Activated CD8-positive, alpha-beta memory T cell treated with anti-CD3 and anti-CD28 coated beads for 24 hours (primary cell): Measurements from ENCODE around the gene MC2R.

Experiments
- DNase-seq: peaks from one replicate; pipeline ENCODE4 v3.0.0-alpha.2; 2020

The MC2R gene

DNA sequence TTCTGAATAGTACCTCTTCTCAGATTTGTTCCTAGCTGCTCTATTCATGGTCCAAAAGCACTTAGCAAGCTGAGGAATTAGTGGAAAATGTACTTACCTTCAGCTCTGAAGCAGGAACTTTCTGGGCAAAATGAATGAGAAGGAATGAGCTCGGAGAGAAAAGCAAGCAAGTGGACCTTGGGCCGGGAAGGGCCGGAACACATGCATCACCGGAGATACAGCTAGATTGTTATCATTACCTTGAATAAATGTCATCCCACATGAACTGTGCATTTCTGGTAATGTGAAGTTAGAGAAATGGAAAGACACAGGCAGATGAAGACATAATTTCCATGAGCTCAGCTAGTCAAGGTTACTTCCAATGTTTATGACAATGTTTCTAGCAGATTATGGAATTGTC, at the start of gene MC2R:
TSS of gene MC2R (minus strand) at position 146 of the 400 bp plus-strand sequence. CDS start 30,018 bp downstream, outside the sequence.
- DNase-seq, result no peak

- no peak for DNase-seq
These were observed 30.5 kb upstream of the MC2R start for GRCh38 chr18:13945811-13946210.

DNA sequence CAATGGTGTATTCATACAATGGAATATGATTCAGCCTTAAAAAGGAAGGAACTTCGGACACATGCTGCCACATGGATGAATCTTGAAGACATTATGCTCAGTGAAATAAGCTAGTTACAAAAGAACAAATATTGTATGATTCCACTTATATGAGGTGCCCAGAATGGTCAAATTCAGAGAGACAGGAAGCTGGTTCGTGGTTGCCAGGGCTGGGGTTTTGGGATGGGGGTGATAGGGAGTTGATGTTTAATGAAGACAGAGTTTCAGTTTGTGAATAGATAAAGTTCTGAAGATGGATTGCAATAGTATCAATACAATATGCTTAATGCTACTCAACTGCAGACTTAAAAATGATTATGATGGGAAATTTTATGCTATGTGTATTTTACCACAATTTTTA, 28.0 kb upstream of the MC2R start:
- DNase-seq, result no peak

- DNase-seq, result no peak
These were observed 25.0 kb upstream of the MC2R start for GRCh38 chr18:13940326-13940725.

GRCh38 chr18:13934676-13935075, 19.3 kb upstream of the MC2R start:
- peak; percentile 28 for DNase-seq

DNA sequence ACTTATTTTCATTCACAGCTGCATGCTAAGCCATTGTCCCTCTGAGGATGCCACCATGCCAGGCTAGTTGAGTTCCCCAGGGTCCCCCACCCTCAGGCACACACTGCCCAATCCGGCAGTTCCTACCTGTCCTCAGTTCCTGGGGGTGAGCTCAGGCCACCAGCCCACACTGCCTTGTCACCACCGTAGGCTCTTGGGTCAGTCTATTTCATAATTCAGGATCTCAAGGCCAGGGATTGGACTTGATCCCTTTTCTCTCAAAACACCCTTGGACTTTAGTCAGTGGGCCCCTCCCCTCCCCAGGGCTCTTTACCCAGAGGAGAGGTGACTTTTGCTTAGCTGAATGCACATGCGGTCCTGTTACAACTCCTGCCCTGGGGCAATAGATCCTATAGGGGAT, 18.7 kb upstream of the MC2R start:
- peak; percentile 24 for DNase-seq

GRCh38 chr18:13932285-13933025, 17.1 kb upstream of the MC2R start:
- no peak for DNase-seq

- DNase-seq, result no peak
These were observed 15.6 kb upstream of the MC2R start for GRCh38 chr18:13930964-13931363.

GRCh38 chr18:13923221-13923620, 7.9 kb upstream of the MC2R start:
- no peak for DNase-seq

DNA sequence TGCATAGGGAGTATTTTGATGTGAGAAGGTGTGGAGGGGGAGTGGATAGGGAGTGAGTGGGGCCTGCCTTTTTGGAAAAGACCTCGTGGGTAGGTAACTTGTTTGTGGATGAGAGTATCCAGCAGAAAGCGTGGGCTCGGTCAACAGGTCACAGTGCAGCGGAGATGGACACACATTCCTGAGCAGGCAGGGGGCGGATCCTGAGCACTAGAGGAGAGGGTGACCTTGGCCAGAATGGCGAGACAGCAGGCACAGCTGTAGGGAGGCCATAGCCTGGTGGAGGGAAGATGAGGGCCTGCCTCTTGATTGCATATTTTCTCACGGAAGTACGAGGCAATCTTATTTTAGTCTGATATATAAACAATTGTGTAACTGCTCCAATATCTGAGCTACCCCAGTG, 3.6 kb upstream of the MC2R start:
- DNase-seq, result no peak

DNA sequence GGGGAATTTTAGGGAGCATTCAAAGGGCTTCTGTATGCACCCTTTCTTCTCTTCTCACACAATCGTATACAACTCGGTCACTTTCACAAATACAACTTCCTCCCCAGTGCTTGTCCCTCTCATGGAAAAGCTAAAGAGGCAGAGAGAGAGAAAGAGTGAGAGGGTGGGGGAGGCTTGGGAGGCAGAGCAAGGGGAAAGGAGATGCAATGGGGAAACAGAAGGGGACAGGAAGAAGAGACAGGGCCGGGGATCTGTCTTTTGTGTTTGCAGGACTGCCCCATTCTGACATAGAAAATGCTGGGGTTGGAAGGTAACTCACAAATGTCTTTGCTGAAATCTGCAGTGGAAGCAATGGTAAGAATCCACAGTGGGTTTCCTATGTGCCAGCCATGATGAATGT, 2.1 kb upstream of the MC2R start:
- no peak for DNase-seq

DNA sequence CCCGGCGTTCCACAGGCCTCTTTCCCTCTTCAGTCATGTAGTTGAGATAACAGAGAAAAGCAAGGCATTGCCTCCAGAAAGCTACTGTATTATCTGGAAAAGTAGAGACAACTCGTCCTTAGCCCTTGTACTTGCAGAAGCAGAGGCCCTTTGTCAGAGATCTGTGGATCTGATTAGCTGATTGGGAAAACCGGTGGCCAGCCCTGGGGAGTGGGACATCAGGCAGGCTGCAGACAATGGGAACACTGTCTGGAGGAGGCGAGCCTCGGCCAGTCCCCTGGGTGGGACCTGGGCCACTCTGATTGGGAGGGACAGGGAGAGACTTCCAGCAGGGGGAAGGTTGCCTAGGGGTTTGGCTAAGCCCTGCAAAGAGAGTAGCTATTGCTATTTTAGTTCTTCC, 1.2 kb upstream of the MC2R start:
- DNase-seq, result no peak

DNA sequence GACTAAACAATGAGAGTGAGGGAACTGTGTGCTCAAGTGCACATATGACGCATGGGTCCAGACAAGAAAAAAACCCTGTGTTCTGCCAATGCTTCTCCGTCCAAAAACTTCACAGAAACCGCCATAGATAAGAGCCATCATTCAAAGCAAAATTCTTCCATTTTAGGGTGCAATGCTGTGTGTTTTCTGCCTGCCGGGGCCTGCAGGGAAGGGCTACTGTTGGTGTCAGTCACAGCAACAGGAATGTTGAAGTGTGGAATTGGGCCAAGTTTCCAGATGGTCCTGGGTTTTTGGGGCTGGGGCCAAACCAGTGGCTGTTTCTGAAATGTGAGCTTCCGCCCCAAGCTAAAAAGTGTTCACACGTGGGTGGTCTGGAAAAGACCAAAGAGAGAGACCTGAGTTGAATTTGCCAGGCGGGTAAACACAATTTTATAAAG, 677 bp upstream of the MC2R start:
- no peak for DNase-seq

- DNase-seq, result no peak
These were observed 580 bp downstream of the MC2R start for GRCh38 chr18:13914756-13915155.

- DNase-seq, result no peak
These were observed 1.2 kb downstream of the MC2R start for GRCh38 chr18:13914170-13914569.

- DNase-seq, result peak; percentile 9
These were observed 2.1 kb downstream of the MC2R start for GRCh38 chr18:13913205-13913604.

- DNase-seq, result no peak
These were observed 2.7 kb downstream of the MC2R start for GRCh38 chr18:13912601-13913000.

DNA sequence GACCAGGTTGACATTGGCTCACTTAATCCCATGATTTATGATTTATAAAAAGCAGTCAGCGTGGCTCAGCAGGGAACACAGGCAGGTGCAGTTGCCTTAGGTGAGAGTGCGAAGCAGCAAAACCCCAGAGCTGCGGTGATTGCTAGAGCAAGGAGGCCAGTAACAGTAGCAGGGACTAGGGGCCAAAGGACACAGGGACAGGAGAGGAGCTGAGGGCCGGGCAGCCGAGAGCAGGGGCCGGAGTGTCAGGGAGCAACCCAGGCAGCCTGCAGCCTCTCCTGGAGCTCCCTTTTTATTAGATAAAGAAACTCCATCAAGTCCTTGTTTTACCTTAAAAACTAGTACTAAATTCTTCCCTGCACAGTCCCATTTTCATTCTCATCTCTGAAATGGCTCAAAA, 4.3 kb downstream of the MC2R start:
- no peak for DNase-seq

DNA sequence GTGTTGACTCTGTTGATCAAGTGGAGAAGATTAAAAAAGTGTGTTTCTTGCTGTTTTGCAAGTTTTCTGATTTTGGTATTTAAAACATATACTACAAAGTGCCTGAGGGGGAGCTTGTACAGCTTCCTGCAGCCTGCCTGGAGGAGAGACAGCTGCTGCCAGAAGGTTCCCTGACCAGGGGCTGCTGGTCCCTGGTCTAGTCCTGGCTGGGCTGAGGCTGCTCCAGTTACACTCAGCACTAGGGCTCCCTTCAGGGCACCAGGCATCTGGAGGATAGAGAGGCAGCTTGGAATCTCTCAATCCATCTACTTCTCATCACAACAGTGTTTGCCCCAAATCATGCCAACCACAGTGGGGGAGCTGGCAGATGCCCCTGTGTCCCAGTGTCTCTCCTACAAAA, 4.8 kb downstream of the MC2R start:
- DNase-seq, result no peak

GRCh38 chr18:13909141-13909940, 6.0 kb downstream of the MC2R start:
- DNase-seq, result no peak

DNA sequence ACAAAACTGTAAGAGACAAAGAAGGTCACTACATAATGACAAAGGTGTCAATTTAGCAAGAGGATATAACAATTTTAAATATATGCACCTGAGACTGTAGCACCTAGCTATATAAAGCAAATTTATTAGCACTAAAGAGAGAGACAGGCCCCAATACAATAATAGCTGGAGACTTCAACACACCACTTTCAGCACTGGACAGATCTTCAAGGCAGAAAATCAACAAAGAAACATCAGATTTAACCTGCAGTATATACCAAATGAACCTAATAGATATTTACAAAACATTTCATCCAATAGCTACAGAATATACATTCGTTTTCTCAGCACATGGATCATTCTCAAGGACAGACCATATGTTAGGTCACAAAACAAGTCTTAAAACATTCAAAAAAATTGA, 14.7 kb downstream of the MC2R start:
- no peak for DNase-seq

DNA sequence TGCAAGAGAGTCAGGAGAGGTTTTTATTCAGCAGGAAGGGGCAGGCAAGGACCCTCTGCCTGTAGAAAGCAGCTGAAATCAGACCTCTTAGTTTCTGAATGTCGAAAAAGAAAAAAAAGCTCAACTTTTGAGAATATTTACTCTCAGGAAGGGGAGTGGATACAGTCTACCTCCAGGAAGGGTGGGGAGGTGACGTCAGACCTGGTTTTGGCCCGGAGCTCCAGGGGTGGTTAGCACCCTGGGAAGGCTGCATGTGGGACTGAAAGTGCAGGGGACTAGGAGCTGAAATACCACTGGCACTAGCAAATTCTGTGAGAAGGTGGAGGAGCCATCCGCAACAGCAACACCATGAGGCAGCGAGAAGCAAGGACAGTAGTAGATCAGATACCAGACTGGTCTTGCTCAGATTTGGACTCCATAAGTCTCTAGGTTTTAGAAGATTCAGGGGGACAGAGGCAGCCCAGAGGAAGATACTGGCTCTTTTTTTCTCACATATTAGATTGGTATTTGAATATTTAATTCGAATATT, 19.8 kb downstream of the MC2R start:
- DNase-seq, result no peak

- no peak for DNase-seq
These were observed 20.8 kb downstream of the MC2R start for GRCh38 chr18:13894531-13894930.

GRCh38 chr18:13893418-13893760, 21.9 kb downstream of the MC2R start:
- DNase-seq, result no peak
